Trophoblast cell (in vitro differentiated cells and primary cell): ENCODE measurements around the gene REEP3.

Experiments used
- DNase-seq, 2 donors: peaks; one replicate each; pipeline ENCODE4 v3.0.0-alpha.2; 2016
- H2AFZ ChIP-seq: 2 replicates; pipeline ENCODE4 v1.6.1; 2013; ENCODE audit warnings: low read length, moderate library complexity, mild to moderate bottlenecking; ENCODE audit not compliant: insufficient read depth, poor library complexity
- H2AK5ac ChIP-seq: 2 replicates; pipeline ENCODE4 v1.6.1; 2013; ENCODE audit warnings: mild to moderate bottlenecking, low read length
- H2BK120ac ChIP-seq: 2 replicates; pipeline ENCODE4 v1.6.1; 2013; ENCODE audit warnings: low read length, mild to moderate bottlenecking, moderate library complexity; ENCODE audit not compliant: insufficient read depth, poor library complexity
- H2BK12ac ChIP-seq: 2 replicates; pipeline ENCODE4 v1.6.1; 2013; ENCODE audit warnings: mild to moderate bottlenecking, low read length, moderate library complexity
- H2BK5ac ChIP-seq: 2 replicates; pipeline ENCODE4 v1.6.1; 2013; ENCODE audit warnings: low read length, low read depth, moderate library complexity, mild to moderate bottlenecking; ENCODE audit not compliant: poor library complexity
- H3K14ac ChIP-seq: 2 replicates; pipeline ENCODE4 v1.6.1; 2013; ENCODE audit warnings: mild to moderate bottlenecking, low read length
- H3K18ac ChIP-seq: 2 replicates; pipeline ENCODE4 v1.6.1; 2013; ENCODE audit warnings: mild to moderate bottlenecking, low read length
- H3K23ac ChIP-seq: 2 replicates; pipeline ENCODE4 v1.6.1; 2013; ENCODE audit warnings: low read length
- H3K27ac ChIP-seq: 2 replicates; pipeline ENCODE4 v1.5.1; 2013; ENCODE audit warnings: low read depth, mild to moderate bottlenecking, inconsistent platforms, low read length, moderate library complexity
- H3K27me3 ChIP-seq: 2 replicates; pipeline ENCODE4 v1.6.1; 2013; ENCODE audit warnings: inconsistent platforms, mild to moderate bottlenecking, low read length, moderate library complexity; ENCODE audit not compliant: insufficient read depth
- H3K36me3 ChIP-seq, 2 experiments: 1 replicate in 1 of 2; 2 replicates in 1 of 2; pipeline ENCODE4 v1.6.1; 2013; ENCODE audit warnings: low read length in 2 of 2, mild to moderate bottlenecking in 2 of 2, moderate library complexity in 1 of 2; ENCODE audit not compliant: insufficient read depth in 2 of 2, control insufficient read depth in 1 of 2
- H3K4ac ChIP-seq: 2 replicates; pipeline ENCODE4 v1.6.1; 2013; ENCODE audit warnings: low read depth, mild to moderate bottlenecking, low read length, moderate library complexity
- H3K4me1 ChIP-seq, 2 experiments: 1 replicate in 1 of 2; 2 replicates in 1 of 2; pipeline ENCODE4 v1.6.1; 2013; ENCODE audit warnings: low read length in 2 of 2, mild to moderate bottlenecking in 2 of 2, moderate library complexity in 1 of 2; ENCODE audit not compliant: insufficient read depth in 2 of 2, control insufficient read depth in 1 of 2
- H3K4me2 ChIP-seq: 2 replicates; pipeline ENCODE4 v1.6.1; 2013; ENCODE audit warnings: inconsistent platforms, mild to moderate bottlenecking, low read length, moderate library complexity
- H3K4me3 ChIP-seq: 2 replicates; pipeline ENCODE4 v1.5.1; 2013; ENCODE audit warnings: mild to moderate bottlenecking, low read depth, low read length, inconsistent platforms
- H3K79me1 ChIP-seq: one replicate; pipeline ENCODE4 v1.6.1; 2013; ENCODE audit warnings: low read length
- H3K79me2 ChIP-seq: 2 replicates; pipeline ENCODE4 v1.6.1; 2013; ENCODE audit warnings: low read length, mild to moderate bottlenecking; ENCODE audit not compliant: control insufficient read depth, insufficient read depth, poor library complexity
- H3K9ac ChIP-seq: 2 replicates; pipeline ENCODE4 v1.6.1; 2013; ENCODE audit warnings: mild to moderate bottlenecking, low read length
- H3K9me3 ChIP-seq: 2 replicates; pipeline ENCODE4 v1.6.1; 2013; ENCODE audit warnings: low read depth, mild to moderate bottlenecking, control low read depth, inconsistent platforms, low read length; ENCODE audit not compliant: insufficient read depth
- H4K12ac ChIP-seq: 2 replicates; pipeline ENCODE4 v1.6.1; 2013; ENCODE audit warnings: low read depth, mild to moderate bottlenecking, low read length, moderate library complexity
- H4K8ac ChIP-seq: 2 replicates; pipeline ENCODE4 v1.6.1; 2013; ENCODE audit warnings: low read depth, mild to moderate bottlenecking, low read length, moderate library complexity
- H4K91ac ChIP-seq: one replicate; pipeline ENCODE4 v1.6.1; 2013; ENCODE audit warnings: low read depth, mild to moderate bottlenecking, low read length, moderate library complexity
- WGBS: extraction: QIAGEN DNeasy Blood & Tissue Kit; methylation state at CpG from one replicate; pipeline ENCODE4 v1.1.7; 2013; ENCODE audit warnings: missing lambda C conversion rate; ENCODE audit not compliant: insufficient read length, insufficient coverage; ENCODE audit errors: extremely low coverage; 5-methylcytosine and 5-hydroxymethylcytosine counted together

REEP3 gene

DNA sequence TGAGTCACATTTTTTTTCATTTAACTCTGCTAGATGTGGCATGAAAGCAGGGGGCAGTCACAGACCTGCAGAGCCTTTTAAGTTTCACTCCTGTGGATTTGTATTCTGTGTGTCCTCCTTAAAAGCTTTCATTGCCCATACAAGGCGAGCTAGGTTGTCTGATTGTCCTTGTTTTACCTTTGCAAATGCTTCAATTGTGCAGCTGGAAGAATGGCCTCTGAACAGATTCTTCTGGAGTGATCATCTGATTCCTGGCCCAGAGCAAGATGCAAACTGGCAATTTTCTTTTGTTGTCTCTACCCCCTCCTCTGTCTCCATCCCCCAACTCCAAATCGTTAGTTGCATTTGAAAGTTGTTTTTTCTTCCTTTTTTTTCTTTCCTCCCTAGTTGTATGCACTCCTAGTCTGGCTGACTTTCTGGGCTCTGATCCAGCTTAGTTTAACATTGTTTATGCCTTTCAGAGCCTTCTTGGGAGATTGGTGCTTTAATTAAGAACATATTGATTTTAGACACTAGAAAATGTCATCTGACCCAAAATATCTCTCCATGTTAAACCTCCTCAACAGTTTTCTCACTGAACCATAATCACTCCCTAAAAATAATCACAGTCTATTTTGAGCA is 150.2 kb downstream of the REEP3 start:
- no peak overlapping the region for H3K9ac ChIP-seq
- no peak for DNase-seq
- H3K27ac ChIP-seq, result no peak overlapping the region
- no peaks in the 10 kb centered on the region for H3K79me2 ChIP-seq
- H3K14ac ChIP-seq, result no peak overlapping the region
- H2BK120ac ChIP-seq, result no peak overlapping the region
- no peak overlapping the region for H3K4ac ChIP-seq
- H3K4me2 ChIP-seq, result no peak overlapping the region
- H2AK5ac ChIP-seq, result no peak overlapping the region
- no peak overlapping the region for H3K23ac ChIP-seq
- H3K36me3 ChIP-seq, result no peaks in the 10 kb centered on the region
- H3K18ac ChIP-seq, result no peak overlapping the region
- H4K8ac ChIP-seq, result no peak overlapping the region
- H3K4me3 ChIP-seq, result no peak overlapping the region
- WGBS, result no CpG with 5 or more reads among the region's 2 CpGs
- no peak overlapping the region for H2AFZ ChIP-seq
- H4K12ac ChIP-seq, result no peak overlapping the region
- no peak overlapping the region for H2BK5ac ChIP-seq
- H3K27me3 ChIP-seq, result no peaks in the 10 kb centered on the region
- no peak overlapping the region for H2BK12ac ChIP-seq
- no peaks in the 10 kb centered on the region for H3K79me1 ChIP-seq
- H4K91ac ChIP-seq, result no peak overlapping the region
- no peaks in the 10 kb centered on the region for H3K9me3 ChIP-seq
- no peaks in the 10 kb centered on the region for H3K4me1 ChIP-seq

DNA sequence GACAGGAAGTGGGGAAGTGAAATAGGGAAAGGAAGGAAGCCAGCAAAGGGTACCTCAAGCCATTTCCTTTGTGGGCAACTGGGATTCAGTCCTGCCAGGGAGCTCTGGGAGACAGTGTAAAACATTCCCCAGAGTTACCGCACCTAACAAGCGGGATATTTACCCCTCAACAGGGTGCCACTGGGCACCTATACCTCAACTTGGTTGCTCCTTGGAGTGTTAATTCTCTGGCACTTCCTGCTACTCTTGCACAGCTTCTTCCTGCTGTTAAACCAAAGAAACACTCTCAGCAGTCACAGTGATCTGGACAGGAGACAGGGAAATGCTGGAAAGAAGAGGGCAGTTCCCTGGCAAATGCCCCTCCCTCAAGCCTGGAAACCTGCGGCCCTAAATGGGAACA is 151.3 kb downstream of the REEP3 start:
- no peak overlapping the region for H3K18ac ChIP-seq
- H2AFZ ChIP-seq, result no peak overlapping the region
- H3K9ac ChIP-seq, result no peak overlapping the region
- no peak overlapping the region for H3K27ac ChIP-seq
- no peak overlapping the region for H3K4ac ChIP-seq
- no peak overlapping the region for H2BK120ac ChIP-seq
- no peaks in the 10 kb centered on the region for H3K9me3 ChIP-seq
- H3K79me1 ChIP-seq, result no peaks in the 10 kb centered on the region
- H4K8ac ChIP-seq, result no peak overlapping the region
- no peaks in the 10 kb centered on the region for H3K4me1 ChIP-seq
- no peak overlapping the region for H3K14ac ChIP-seq
- no peaks in the 10 kb centered on the region for H3K36me3 ChIP-seq
- no peak overlapping the region for H2BK5ac ChIP-seq
- no peak overlapping the region for H4K12ac ChIP-seq
- no peaks in the 10 kb centered on the region for H3K27me3 ChIP-seq
- WGBS, result no CpG with 5 or more reads among the region's 3 CpGs
- H3K4me3 ChIP-seq, result no peak overlapping the region
- H2AK5ac ChIP-seq, result no peak overlapping the region
- H2BK12ac ChIP-seq, result no peak overlapping the region
- no peak for DNase-seq
- H3K4me2 ChIP-seq, result no peak overlapping the region
- H3K23ac ChIP-seq, result no peak overlapping the region
- H3K79me2 ChIP-seq, result no peaks in the 10 kb centered on the region
- H4K91ac ChIP-seq, result no peak overlapping the region

- Histone ChIP-seq H3K4ac (no peak overlapping the region), H3K23ac (no peak overlapping the region), H3K79me1 (no peaks in the 10 kb centered on the region), H4K12ac (no peak overlapping the region), H3K79me2 (no peaks in the 10 kb centered on the region), H2BK12ac (no peak overlapping the region), H4K91ac (no peak overlapping the region), H3K36me3 (no peaks in the 10 kb centered on the region), H3K9ac (no peak overlapping the region), H2AFZ (no peak overlapping the region), H3K9me3 (no peaks in the 10 kb centered on the region), H3K27me3 (no peaks in the 10 kb centered on the region), H2BK120ac (no peak overlapping the region), H2BK5ac (no peak overlapping the region), H2AK5ac (no peak overlapping the region), H3K4me3 (no peak overlapping the region), H3K4me1 (no peaks in the 10 kb centered on the region), H3K18ac (no peak overlapping the region), H3K27ac (no peak overlapping the region), H3K4me2 (no peak overlapping the region), H4K8ac (no peak overlapping the region), H3K14ac (no peak overlapping the region)
- DNase-seq, result no peak
- WGBS, result no CpG with 5 or more reads among the region's 7 CpGs
These were observed 152.0 kb downstream of the REEP3 start for GRCh38 chr10:63673246-63673645.

DNA sequence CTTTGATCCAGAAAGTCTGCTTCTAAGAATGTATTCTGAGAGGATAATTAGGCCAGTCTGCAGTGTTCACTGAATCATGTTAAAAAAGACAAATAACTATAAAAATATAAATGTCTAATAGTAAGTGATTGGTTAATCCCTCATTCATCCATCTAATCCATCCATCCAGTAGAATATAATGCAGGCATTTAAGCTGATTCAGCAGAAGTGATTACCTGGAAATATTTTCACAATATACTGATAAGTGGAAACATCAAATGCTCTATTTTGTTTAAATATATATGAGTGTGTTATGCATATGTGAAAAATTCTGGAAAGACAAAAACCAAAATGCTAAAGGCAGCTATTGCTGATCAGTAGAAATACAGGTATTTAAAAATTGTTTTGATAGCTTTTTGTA is 152.6 kb downstream of the REEP3 start:
- H2BK12ac ChIP-seq, result no peak overlapping the region
- H3K9ac ChIP-seq, result no peak overlapping the region
- H4K91ac ChIP-seq, result no peak overlapping the region
- H2BK120ac ChIP-seq, result no peak overlapping the region
- no peak overlapping the region for H3K23ac ChIP-seq
- no peak overlapping the region for H3K4me2 ChIP-seq
- H3K79me2 ChIP-seq, result no peaks in the 10 kb centered on the region
- H3K27ac ChIP-seq, result no peak overlapping the region
- no peak overlapping the region for H3K4ac ChIP-seq
- H3K18ac ChIP-seq, result no peak overlapping the region
- H3K9me3 ChIP-seq, result no peaks in the 10 kb centered on the region
- H4K8ac ChIP-seq, result no peak overlapping the region
- H2AFZ ChIP-seq, result no peak overlapping the region
- no peak overlapping the region for H2AK5ac ChIP-seq
- no peaks in the 10 kb centered on the region for H3K36me3 ChIP-seq
- DNase-seq, result no peak
- no peak overlapping the region for H3K14ac ChIP-seq
- no peak overlapping the region for H4K12ac ChIP-seq
- no peaks in the 10 kb centered on the region for H3K79me1 ChIP-seq
- H3K27me3 ChIP-seq, result no peaks in the 10 kb centered on the region
- H3K4me1 ChIP-seq, result no peaks in the 10 kb centered on the region
- H2BK5ac ChIP-seq, result no peak overlapping the region
- no peak overlapping the region for H3K4me3 ChIP-seq
